ENCODE results near the gene CLCN6. TPM values are rescaled to one million over a fixed set of nuclear protein-coding genes. Genes with fewer than 3 reads are reported as not detected.

CLCN6 gene
- total RNA-seq, 2 experiments from 2014 or later, result 18.8 to 19.5 TPM

GRCh38 chr1:11828511-11828910 is 22.5 kb downstream of the CLCN6 start:
- Mint-ChIP-seq H3K9me3 (no peaks in the 10 kb centered on the region), H3K27ac (no peak overlapping the region), H3K4me1 (no peaks in the 10 kb centered on the region), H3K4me3 (no peak overlapping the region), H3K27me3 (no peaks in the 10 kb centered on the region), H3K36me3 (ENCODE audit: low read depth) (peaks cover 34% of the 10 kb centered on the region)
- no peak for DNase-seq
- ChIA-PET CTCF (interaction anchor here (1.5 kb wide), 1 partner anchor 10 kb away, joined by 3 read pairs; no protein-coding TSS in a partner anchor), POLR2A (interaction anchor here (1.1 kb wide), 1 partner anchor 17 kb away, joined by 3 read pairs; no protein-coding TSS in a partner anchor)

GRCh38 chr1:11831945-11832725 is 26.1 kb downstream of the CLCN6 start:
- Mint-ChIP-seq H3K4me1 (no peaks in the 10 kb centered on the region), H3K27me3 (no peaks in the 10 kb centered on the region), H3K27ac (no peak overlapping the region), H3K9me3 (no peaks in the 10 kb centered on the region), H3K4me3 (no peak overlapping the region), H3K36me3 (ENCODE audit: low read depth) (peaks cover 43% of the 10 kb centered on the region)
- no peak for DNase-seq
- ChIA-PET POLR2A (interaction anchor here (1.4 to 2.1 kb wide), 2 partner anchors 76 to 78 kb away, joined by 4 to 9 read pairs; no protein-coding TSS in a partner anchor), CTCF (interaction anchor here (1.4 kb wide), 1 partner anchor 61 kb away, joined by 3 read pairs; no protein-coding TSS in a partner anchor)

GRCh38 chr1:11833497-11833896 is 27.5 kb downstream of the CLCN6 start:
- Mint-ChIP-seq H3K4me3 (no peak overlapping the region), H3K4me1 (no peaks in the 10 kb centered on the region), H3K27ac (no peak overlapping the region), H3K9me3 (no peaks in the 10 kb centered on the region), H3K27me3 (no peaks in the 10 kb centered on the region), H3K36me3 (ENCODE audit: low read depth) (peaks cover 48% of the 10 kb centered on the region)
- CTCF ChIA-PET, result no interaction called here
- POLR2A ChIA-PET, result interaction anchor here (1.2 to 1.6 kb wide), 2 partner anchors 74 to 76 kb away, joined by 6 to 9 read pairs; no protein-coding TSS in a partner anchor
- no peak for DNase-seq

- POLR2A ChIA-PET, result interaction anchor here (1.2 to 1.6 kb wide), 2 partner anchors 74 to 76 kb away, joined by 6 to 9 read pairs; no protein-coding TSS in a partner anchor
- CTCF ChIA-PET, result no interaction called here
- no peaks in the 10 kb centered on the region for H3K9me3 Mint-ChIP-seq
- peaks cover 1% of the 10 kb centered on the region for H3K4me1 Mint-ChIP-seq
- H3K4me3 Mint-ChIP-seq, result no peak overlapping the region
- H3K27ac Mint-ChIP-seq, result no peak overlapping the region
- peaks cover 51% of the 10 kb centered on the region for H3K36me3 Mint-ChIP-seq (ENCODE audit: low read depth)
- no peak for DNase-seq
- H3K27me3 Mint-ChIP-seq, result no peaks in the 10 kb centered on the region
Observed at GRCh38 chr1:11833900-11834299, 27.9 kb downstream of the CLCN6 start.

GRCh38 chr1:11835441-11836225 is 29.6 kb downstream of the CLCN6 start:
- no peaks in the 10 kb centered on the region for H3K27me3 Mint-ChIP-seq
- H3K4me3 Mint-ChIP-seq, result no peak overlapping the region
- no peak overlapping the region for H3K27ac Mint-ChIP-seq
- no peaks in the 10 kb centered on the region for H3K9me3 Mint-ChIP-seq
- DNase-seq, result no peak
- POLR2A ChIA-PET, result interaction anchor here (11.3 kb wide), 1 partner anchor 73 kb away, joined by 137 read pairs; no protein-coding TSS in a partner anchor
- peaks cover 53% of the 10 kb centered on the region for H3K36me3 Mint-ChIP-seq (ENCODE audit: low read depth)
- CTCF ChIA-PET, result no interaction called here
- peaks cover 1% of the 10 kb centered on the region for H3K4me1 Mint-ChIP-seq

- H3K36me3 Mint-ChIP-seq (ENCODE audit: low read depth), result peaks cover 51% of the 10 kb centered on the region
- H3K27me3 Mint-ChIP-seq, result no peaks in the 10 kb centered on the region
- DNase-seq, result no peak
- H3K4me1 Mint-ChIP-seq, result peaks cover 1% of the 10 kb centered on the region
- H3K4me3 Mint-ChIP-seq, result no peak overlapping the region
- no peak overlapping the region for H3K27ac Mint-ChIP-seq
- ChIA-PET POLR2A (interaction anchor here (11.3 kb wide), 1 partner anchor 72 kb away, joined by 137 read pairs; no protein-coding TSS in a partner anchor), CTCF (interaction anchor here (1.2 to 3.9 kb wide), 5 partner anchors 10 to 71 kb away, joined by 3 to 20 read pairs (median 8); partner anchors contain the start of gene NPPA)
- no peaks in the 10 kb centered on the region for H3K9me3 Mint-ChIP-seq
Observed at GRCh38 chr1:11836955-11837766, 31.2 kb downstream of the CLCN6 start.

GRCh38 chr1:11837767-11838348 is 31.9 kb downstream of the CLCN6 start:
- Mint-ChIP-seq H3K27me3 (no peaks in the 10 kb centered on the region), H3K4me3 (no peak overlapping the region), H3K36me3 (ENCODE audit: low read depth) (peaks cover 52% of the 10 kb centered on the region), H3K9me3 (no peaks in the 10 kb centered on the region), H3K4me1 (peaks cover 1% of the 10 kb centered on the region), H3K27ac (no peak overlapping the region)
- POLR2A ChIA-PET, result interaction anchor here (0.9 to 11.3 kb wide), 2 partner anchors 31 to 71 kb away, joined by 3 to 137 read pairs; no protein-coding TSS in a partner anchor
- CTCF ChIA-PET, result interaction anchor here (0.6 to 3.9 kb wide), 8 partner anchors 9 to 70 kb away, joined by 3 to 20 read pairs (median 3); partner anchors contain the start of gene NPPA
- no peak for DNase-seq

- peaks cover 1% of the 10 kb centered on the region for H3K4me1 Mint-ChIP-seq
- DNase-seq, result peak; percentile 79
- ChIA-PET CTCF (interaction anchor here (0.6 to 3.9 kb wide), 8 partner anchors 8 to 69 kb away, joined by 3 to 20 read pairs (median 4); partner anchors contain the start of gene NPPA), POLR2A (interaction anchor here (0.9 to 11.3 kb wide), 2 partner anchors 32 to 70 kb away, joined by 3 to 137 read pairs; no protein-coding TSS in a partner anchor)
- H3K4me3 Mint-ChIP-seq, result no peak overlapping the region
- peaks cover 52% of the 10 kb centered on the region for H3K36me3 Mint-ChIP-seq (ENCODE audit: low read depth)
- no peak overlapping the region for H3K27ac Mint-ChIP-seq
- no peaks in the 10 kb centered on the region for H3K27me3 Mint-ChIP-seq
- H3K9me3 Mint-ChIP-seq, result no peaks in the 10 kb centered on the region
Observed at GRCh38 chr1:11838349-11839272, 32.6 kb downstream of the CLCN6 start.

- peaks cover 1% of the 10 kb centered on the region for H3K4me1 Mint-ChIP-seq
- no peak overlapping the region for H3K27ac Mint-ChIP-seq
- H3K27me3 Mint-ChIP-seq, result no peaks in the 10 kb centered on the region
- no peaks in the 10 kb centered on the region for H3K9me3 Mint-ChIP-seq
- ChIA-PET POLR2A (interaction anchor here (11.3 kb wide), 1 partner anchor 69 kb away, joined by 137 read pairs; no protein-coding TSS in a partner anchor), CTCF (interaction anchor here (1.1 to 3.9 kb wide), 3 partner anchors 12 to 68 kb away, joined by 3 to 20 read pairs (median 4); no protein-coding TSS in a partner anchor)
- H3K4me3 Mint-ChIP-seq, result no peak overlapping the region
- H3K36me3 Mint-ChIP-seq (ENCODE audit: low read depth), result peaks cover 51% of the 10 kb centered on the region
- no peak for DNase-seq
Observed at GRCh38 chr1:11839727-11840705, 34.0 kb downstream of the CLCN6 start.
